A172 (cell line): ENCODE measurements around the gene DOCK4. TPM values are rescaled to one million over a fixed set of nuclear protein-coding genes. Genes with fewer than 3 reads are reported as not detected.
A peak's percentile ranks its signal among the peaks of the same experiment; 100 is the strongest.
"Not testable (repeated sequence)": the region's sequence is repeated elsewhere in the genome, so short reads cannot be mapped to it uniquely, and the experiment has no call there.

ENCODE experiments used
- DNase-seq: peaks from one replicate; pipeline ENCODE4 v3.0.0-alpha.2; 2015; ENCODE audit warnings: low spot score
- total RNA-seq: library from RNA; depleted of rRNA; stranded (reverse); fragments of >200 nt; shearing (Covaris generic); gene quantifications from 2 replicates; pipeline ENCODE4 v1.2.3, GENCODE V29; 2014

DOCK4 gene
- total RNA-seq, 1 experiment from 2014 or later: 7.2 TPM

GRCh38 chr7:111954056-111954455 is 252.1 kb downstream of the DOCK4 start:
- DNase-seq: no peak

- peak; percentile 22 for DNase-seq
These were observed 252.6 kb downstream of the DOCK4 start for GRCh38 chr7:111953611-111954010.

- DNase-seq: no peak
These were observed 253.4 kb downstream of the DOCK4 start for GRCh38 chr7:111952783-111953182.

- peak; percentile 57 for DNase-seq
These were observed 255.1 kb downstream of the DOCK4 start for GRCh38 chr7:111951052-111951451.

- DNase-seq: no peak
These were observed 263.6 kb downstream of the DOCK4 start for GRCh38 chr7:111942450-111943081.

GRCh38 chr7:111937163-111937562 is 269.0 kb downstream of the DOCK4 start:
- no peak for DNase-seq

- DNase-seq: no peak
These were observed 272.6 kb downstream of the DOCK4 start for GRCh38 chr7:111933609-111934008.

- DNase-seq: no peak
These were observed 274.2 kb downstream of the DOCK4 start for GRCh38 chr7:111931958-111932357.

GRCh38 chr7:111931016-111931517 is 275.1 kb downstream of the DOCK4 start:
- peak; percentile 49 for DNase-seq

- no peak for DNase-seq
These were observed 276.9 kb downstream of the DOCK4 start for GRCh38 chr7:111929264-111929663.

GRCh38 chr7:111927353-111928019 is 278.7 kb downstream of the DOCK4 start:
- no peak for DNase-seq

GRCh38 chr7:111920329-111920728 is 285.9 kb downstream of the DOCK4 start:
- no peak for DNase-seq

GRCh38 chr7:111919631-111920179 is 286.5 kb downstream of the DOCK4 start:
- DNase-seq: peak; percentile 71

- no peak for DNase-seq
These were observed 287.0 kb downstream of the DOCK4 start for GRCh38 chr7:111919164-111919563.

GRCh38 chr7:111918461-111918860 is 287.7 kb downstream of the DOCK4 start:
- no peak for DNase-seq

- not testable (repeated sequence) for DNase-seq
These were observed 288.8 kb downstream of the DOCK4 start for GRCh38 chr7:111917404-111917803.

GRCh38 chr7:111914291-111914690 is 291.9 kb downstream of the DOCK4 start:
- no peak for DNase-seq

- no peak for DNase-seq
These were observed 294.8 kb downstream of the DOCK4 start for GRCh38 chr7:111911166-111911961.

- DNase-seq: no peak
These were observed 295.5 kb downstream of the DOCK4 start for GRCh38 chr7:111910656-111911055.

GRCh38 chr7:111908673-111909072 is 297.5 kb downstream of the DOCK4 start:
- not testable (repeated sequence) for DNase-seq

GRCh38 chr7:111903797-111904196 is 302.4 kb downstream of the DOCK4 start:
- DNase-seq: peak; percentile 82

GRCh38 chr7:111903016-111903415 is 303.2 kb downstream of the DOCK4 start:
- no peak for DNase-seq
